Stimulated activated CD4-positive, alpha-beta T cell treated with anti-CD3 and anti-CD28 coated beads, Interleukin-4, amount 100 ng/mL, for 4 hours (primary cell): ENCODE measurements around the gene TULP3.
"Not testable (repeated sequence)": the region's sequence is repeated elsewhere in the genome, so short reads cannot be mapped to it uniquely, and the experiment has no call there.

Experiments used
- DNase-seq, 2 experiments: peaks; one replicate each; pipeline ENCODE4 v3.0.0-alpha.2; 2020

Gene TULP3, protein sequence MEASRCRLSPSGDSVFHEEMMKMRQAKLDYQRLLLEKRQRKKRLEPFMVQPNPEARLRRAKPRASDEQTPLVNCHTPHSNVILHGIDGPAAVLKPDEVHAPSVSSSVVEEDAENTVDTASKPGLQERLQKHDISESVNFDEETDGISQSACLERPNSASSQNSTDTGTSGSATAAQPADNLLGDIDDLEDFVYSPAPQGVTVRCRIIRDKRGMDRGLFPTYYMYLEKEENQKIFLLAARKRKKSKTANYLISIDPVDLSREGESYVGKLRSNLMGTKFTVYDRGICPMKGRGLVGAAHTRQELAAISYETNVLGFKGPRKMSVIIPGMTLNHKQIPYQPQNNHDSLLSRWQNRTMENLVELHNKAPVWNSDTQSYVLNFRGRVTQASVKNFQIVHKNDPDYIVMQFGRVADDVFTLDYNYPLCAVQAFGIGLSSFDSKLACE

DNA sequence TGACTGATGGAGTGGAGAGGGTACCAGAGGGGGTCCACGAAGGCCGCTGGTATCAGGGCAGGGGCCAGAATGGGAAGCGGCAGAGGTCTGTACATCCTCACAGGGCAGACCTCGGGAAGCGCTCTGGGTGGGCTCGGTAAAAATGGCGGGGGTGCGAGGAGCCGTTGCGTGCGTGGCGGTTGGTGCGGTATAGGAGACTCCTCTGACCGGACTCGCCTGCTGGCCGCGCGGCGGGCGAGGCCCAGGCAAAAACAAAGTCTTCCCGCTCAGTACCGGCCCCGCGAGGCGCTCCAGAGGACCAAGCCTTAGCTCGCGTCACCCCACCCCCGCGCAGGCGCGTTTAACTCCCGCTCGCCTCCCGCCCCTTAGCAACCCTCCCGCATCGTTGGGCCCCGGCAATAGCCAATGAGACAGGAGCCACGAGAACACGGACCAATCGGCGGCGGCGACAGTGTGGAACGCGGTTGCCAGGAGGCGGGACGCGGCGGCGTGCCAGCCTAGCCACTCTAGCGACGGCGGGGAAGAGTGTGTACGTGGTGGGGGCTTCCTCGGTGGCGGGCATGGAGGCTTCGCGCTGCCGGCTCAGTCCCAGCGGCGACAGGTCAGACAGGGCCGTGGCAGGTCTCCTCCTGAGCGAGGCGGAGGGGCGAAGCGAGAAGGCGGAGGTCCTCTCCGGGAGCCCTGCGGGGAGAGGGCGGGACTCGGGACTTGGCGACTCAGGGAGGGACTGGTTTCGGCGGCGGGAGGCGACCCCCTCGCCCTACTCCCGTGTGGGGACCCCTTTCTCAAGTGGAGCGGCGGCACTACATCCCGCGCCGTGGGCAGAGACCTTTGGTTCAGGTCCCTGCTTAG is at the start of gene TULP3:
TSS of gene TULP3 (plus strand) at position 504 of the 852 bp plus-strand sequence. CDS start at position 561, 57 bp downstream.
- peak; percentile 97 for DNase-seq

DNA sequence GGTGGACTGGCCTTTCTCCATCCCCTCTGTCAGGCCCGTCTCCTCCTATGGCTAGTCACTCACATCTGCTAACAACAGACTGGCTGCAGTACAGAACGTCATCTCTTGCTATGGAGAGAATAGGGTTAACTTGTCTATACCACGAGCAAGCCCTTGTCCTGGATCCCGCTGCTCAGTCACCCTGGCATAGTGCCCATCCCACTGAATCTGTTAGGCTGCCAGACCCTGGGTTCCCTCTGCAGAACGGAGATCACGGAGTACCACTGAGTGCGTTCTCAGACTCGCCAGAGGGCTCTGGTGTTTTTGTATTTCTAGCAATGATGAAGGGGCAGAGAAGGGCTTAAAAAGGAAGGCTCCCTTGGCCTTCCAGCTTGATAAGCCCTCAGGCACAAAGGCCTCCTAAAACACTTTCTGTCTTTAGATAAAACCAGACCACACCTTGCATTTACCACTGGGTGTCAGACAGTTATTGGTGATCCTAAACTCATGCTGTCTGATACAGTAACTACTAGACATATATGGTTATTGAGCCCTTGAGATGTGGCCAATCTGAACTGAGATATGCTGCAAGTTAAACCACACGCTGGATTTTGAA is 49.5 kb upstream of the TULP3 start:
- no peak for DNase-seq

DNA sequence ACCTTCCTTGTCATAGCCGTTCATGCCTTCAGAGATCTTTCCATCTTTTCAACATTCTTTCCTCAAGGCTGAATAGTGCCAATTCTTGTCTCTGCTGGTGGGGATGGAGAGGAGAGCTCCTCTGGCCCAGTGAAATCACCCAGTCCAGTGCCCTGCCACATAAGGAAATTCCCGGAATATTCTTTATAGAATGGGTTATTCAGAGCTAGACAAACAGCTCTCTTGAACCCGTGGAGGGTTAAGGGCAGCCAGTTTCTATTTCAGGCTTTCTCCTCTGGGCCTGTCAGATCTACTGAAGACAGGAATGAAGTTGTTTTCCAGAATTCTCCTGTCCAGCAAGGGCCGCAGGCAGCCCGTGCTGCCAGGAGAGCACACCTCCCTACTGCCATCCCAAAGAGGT is 47.7 kb upstream of the TULP3 start:
- no peak for DNase-seq

DNA sequence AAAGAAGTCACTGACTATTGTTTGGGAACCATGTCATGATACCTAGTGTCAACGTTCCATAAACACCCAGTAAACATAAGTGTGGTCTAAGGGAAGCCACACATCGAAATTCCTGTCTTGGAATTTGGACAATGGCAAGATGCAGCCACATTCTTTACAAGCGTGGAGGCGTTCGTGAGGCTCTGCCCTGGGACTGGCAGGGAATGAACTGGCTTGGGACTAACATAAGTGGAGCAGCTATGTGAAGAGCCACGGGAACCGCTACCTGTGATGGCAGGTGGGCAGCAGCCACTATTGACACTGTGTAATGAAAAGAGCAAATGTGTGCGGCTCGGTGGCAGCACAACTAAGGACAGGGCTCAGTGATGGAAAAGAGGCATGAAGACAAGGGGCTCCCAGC is 45.9 kb upstream of the TULP3 start:
- DNase-seq = no peak

GRCh38 chr12:2845280-2845679 is 45.4 kb upstream of the TULP3 start:
- no peak for DNase-seq

GRCh38 chr12:2851931-2852330 is 38.8 kb upstream of the TULP3 start:
- no peak for DNase-seq

GRCh38 chr12:2853626-2854025 is 37.1 kb upstream of the TULP3 start:
- peak; percentile 10 to 49 for DNase-seq

GRCh38 chr12:2854669-2855453 is 35.8 kb upstream of the TULP3 start:
- no peak for DNase-seq

- no peak for DNase-seq
These were observed 35.1 kb upstream of the TULP3 start for GRCh38 chr12:2855546-2855945.

DNA sequence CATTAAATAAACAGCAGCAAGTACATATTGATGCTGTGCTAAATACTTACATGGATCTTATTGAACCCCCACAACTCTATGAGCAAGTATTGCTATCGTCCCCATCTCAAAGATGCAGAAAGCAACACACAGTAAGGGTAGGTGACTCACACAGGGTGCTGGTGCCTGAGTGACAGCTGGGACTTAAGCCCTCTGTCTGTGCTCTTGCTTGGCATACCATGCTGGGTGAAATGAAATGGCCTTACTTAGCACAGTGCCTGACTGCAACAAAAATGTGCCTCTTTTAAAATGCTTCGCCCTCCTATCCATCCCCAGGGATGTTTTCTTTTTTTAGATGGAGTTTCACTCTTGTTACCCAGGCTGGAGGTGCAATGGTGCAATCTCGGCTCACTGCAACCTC is 34.6 kb upstream of the TULP3 start:
- no peak for DNase-seq

DNA sequence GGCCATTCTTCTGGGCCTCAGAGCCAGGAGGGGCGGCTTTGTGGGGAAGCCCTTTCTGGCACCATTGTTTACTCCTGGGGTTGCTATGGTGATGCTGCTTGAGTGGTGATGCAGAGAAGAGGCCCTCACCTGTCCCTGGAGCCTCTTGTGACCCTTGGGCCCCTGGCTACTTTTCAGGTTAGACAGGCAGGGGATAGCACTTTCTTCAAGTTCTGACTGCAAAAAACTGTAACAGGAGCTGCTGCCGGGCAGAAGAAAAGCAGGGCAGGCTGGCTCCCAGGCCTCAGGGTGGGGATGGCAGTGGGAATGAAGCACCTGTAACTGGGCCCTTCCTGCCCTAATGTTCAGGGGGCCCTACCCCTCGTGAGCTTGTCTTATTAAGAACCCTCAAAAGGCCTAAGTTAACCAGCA is 33.7 kb upstream of the TULP3 start, which contains the start of gene TEX52:
TSS of gene TEX52 (minus strand) at position 19 of the 411 bp plus-strand sequence. CDS start at position 6, 13 bp downstream.
- no peak for DNase-seq

GRCh38 chr12:2857576-2857975 is 33.1 kb upstream of the TULP3 start:
- no peak for DNase-seq

GRCh38 chr12:2858334-2858733 is 32.4 kb upstream of the TULP3 start:
- no peak for DNase-seq

GRCh38 chr12:2858944-2859421 is 31.7 kb upstream of the TULP3 start:
- DNase-seq = no peak

GRCh38 chr12:2860170-2860569 is 30.5 kb upstream of the TULP3 start:
- DNase-seq = no peak

DNA sequence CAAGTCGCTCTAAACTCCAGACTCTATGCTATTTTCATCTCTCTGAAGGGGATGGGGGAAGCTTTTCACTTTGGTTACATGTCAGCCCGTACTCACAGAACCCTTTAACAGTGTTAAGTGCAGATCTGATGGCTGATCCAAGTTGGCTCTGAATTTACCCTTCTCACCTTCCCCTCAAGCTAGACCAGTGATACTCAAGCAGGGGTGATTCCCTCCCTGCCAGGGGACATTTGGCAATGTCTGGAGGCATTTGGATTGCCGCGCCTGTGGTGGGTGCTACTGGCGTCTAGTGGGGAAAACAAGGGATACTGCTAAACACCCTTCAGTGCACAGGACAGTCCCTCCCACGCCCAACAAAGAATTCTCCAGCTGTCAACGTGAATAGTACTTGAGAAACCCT is 27.8 kb upstream of the TULP3 start:
- DNase-seq = no peak

DNA sequence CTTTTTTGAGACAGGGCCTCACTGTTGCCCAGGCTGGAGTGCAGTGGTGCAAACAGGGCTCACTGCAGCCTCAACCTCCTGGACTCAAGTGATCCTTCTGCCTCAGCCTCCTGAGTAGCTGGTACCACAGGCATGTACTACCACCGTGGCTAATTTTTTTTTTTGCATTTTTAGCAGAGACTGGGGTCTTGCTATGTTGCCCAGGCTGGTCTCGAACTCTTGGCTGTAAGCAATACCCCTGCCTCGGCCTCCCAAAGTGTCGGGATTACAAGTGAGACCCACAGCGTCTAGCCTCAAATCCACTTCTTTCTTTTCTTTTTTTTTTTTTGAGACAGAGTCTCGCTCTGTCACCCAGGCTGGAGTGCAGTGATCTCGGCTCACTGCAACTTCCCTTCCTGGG is 27.3 kb upstream of the TULP3 start:
- not testable (repeated sequence) for DNase-seq

DNA sequence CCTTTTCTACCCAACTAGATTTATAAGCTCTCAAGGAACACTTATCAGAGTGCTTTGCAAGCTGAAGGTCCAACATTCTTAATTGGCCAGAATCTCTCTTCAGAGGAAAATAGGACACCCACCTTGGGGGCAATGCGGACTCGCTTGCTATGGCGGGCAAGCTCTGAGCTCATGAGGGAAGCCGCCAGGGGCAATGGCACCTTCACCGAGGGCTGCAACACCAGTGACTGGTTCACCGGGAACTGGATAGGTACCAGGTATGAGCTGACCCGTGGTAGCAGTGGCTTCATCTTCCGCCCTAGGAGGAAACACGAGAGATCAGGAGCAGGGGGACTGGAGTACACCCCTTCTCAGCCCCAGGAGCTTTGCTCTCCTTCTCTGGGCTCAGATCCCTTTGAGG is 26.5 kb upstream of the TULP3 start:
- DNase-seq = no peak

DNA sequence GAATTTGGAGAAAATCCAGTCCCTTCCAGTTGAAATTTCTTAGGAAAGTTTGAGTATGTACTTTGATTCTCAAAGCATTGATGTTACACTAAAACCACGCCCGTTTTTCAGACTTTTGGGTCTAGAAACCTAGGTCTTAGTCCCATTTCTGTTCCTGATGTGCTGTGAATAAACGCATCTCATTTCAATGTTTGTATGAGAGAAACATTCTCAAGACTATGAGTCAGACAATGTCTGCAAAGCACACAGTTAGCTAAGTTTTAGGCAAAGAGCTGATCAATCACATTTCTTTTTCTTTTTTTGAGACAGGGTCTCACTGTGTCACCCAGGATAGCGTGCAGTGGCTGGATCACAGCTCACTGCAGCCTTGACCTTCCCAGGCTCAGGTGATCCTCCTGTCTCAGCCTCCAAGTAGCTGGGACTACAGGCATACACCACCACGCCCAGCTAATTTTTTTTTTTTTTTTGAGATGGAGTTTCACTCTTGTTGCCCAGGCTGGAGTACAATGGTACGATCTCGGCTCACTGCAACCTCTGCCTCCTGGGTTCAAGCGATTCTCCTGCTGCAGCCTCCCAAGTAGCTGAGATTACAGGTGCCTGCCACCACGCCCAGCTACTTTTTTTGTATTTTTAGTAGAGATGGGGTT is 21.6 kb upstream of the TULP3 start:
- not testable (repeated sequence) for DNase-seq

DNA sequence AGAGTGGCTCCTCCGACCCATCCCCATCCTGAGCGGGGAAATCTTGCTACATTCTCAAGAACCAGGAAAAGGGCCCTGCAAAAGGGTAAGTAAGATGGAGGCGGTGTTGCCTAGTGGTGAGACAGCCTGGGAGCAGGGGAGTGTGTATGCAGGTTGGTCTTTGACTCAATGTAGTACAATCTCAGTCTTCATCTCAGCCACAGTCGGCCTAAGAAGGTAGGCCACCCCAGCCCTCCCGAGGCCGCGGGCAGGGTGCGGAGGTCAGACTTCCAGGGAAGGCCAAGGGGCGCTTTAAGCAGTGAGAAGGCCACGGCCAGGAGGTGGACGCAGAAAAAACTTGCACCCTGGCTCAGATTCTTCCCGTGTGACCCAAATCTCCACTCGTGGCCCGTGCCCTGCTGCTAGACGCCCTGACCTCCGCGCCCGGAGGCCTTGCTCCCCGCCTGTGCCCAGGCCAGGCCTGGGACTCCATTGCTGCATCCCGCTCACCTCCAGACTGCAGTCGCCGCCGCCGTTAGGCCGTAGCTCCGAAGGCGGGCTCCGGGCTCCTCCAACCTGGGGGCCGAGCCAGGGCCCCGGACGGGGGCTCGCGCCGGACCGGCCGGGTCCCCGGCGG is 14.2 kb upstream of the TULP3 start:
- no peak for DNase-seq
